ENCODE data around the gene DIPK1B. TPM values are rescaled to one million over a fixed set of nuclear protein-coding genes. Genes with fewer than 3 reads are reported as not detected.
A peak's percentile ranks its signal among the peaks of the same experiment; 100 is the strongest.

Gene DIPK1B
- total and polyA plus RNA-seq, 10 of the 15 experiments (the other 5 are each of a cell fraction or from before 2014, with no cell fraction given), result 0.08 to 0.28 (median 0.13) TPM; not detected in 3

DNA sequence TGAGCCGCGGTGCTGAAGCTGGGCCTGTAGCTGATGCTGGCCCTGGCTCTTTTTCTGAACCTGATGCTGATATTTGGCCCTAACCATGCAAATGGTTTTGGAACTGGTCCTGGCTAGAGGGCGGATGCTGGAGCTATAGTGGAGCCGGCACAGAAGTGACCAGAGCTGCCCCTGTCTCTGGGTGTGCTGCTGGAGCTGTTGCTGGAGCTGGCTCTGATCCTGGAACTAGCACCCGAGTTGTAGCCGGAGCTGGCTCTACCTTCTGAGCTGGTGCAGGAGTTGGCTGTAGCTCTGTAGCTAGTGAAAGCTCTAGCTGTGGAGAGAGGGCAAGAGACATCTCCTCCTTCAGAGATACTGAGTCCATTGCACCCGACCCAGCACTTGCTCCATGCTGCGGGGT is 17.6 kb downstream of the DIPK1B start:
- Histone ChIP-seq H3K36me3 (ENCODE audit: control insufficient read depth in 2 of 2, insufficient read depth in 2 of 2, low read length in 1 of 2) (peaks cover 4 to 8% of the 10 kb centered on the region in 2 experiments; a peak in 3 of 4 replicates), H3K4me2 (ENCODE audit: control insufficient read depth, insufficient read depth) (peak overlapping the region; percentile 48; the same call in 1 of the 2 replicates), H3K79me2 (ENCODE audit: control insufficient read depth, insufficient read depth, low read length) (peaks cover 45% of the 10 kb centered on the region), H3K9me3 (replicated peaks; ENCODE audit: control insufficient read depth, insufficient read depth, low read length) (no peaks in the 10 kb centered on the region), H2AFZ (ENCODE audit: control insufficient read depth, low read depth, low read length) (no peak overlapping the region), H4K20me1 (ENCODE audit: control insufficient read depth, insufficient read depth) (peaks cover 6% of the 10 kb centered on the region), H3K9ac (ENCODE audit: control insufficient read depth, insufficient read depth, low read length) (no peak overlapping the region), H3K27me3 (replicated peaks in 1 of 2; ENCODE audit: control insufficient read depth in 2 of 2, insufficient read depth in 2 of 2, low read length in 1 of 2) (no peaks in the 10 kb centered on the region), H3K4me1 (ENCODE audit: control insufficient read depth, insufficient read depth, low read length) (peaks cover 13% of the 10 kb centered on the region), H3K27ac (ENCODE audit: control insufficient read depth, insufficient read depth) (no peak overlapping the region), H3K4me3 (no peak overlapping the region)
- intact Hi-C loops (cut with micrococcal nuclease; ENCODE audit: unreplicated experiment) (no loop called here), in situ Hi-C loops (cut with MboI) (no loop called here)
- 96% methylated on average over 8 of the region's 8 CpGs for WGBS (ENCODE audit: insufficient coverage, insufficient replicate concordance, low lambda C conversion rate, missing lambda C conversion rate)
- ChIA-PET RAD21 (ENCODE audit: unreplicated experiment) (interaction anchor here (1.1 to 1.2 kb wide), 2 partner anchors 12 to 36 kb away, joined by 3 to 4 read pairs; no protein-coding TSS in a partner anchor), SMC1A (ENCODE audit: uncharacterized antibody, unreplicated experiment) (interaction anchor here (0.8 to 1.4 kb wide), 4 partner anchors 12 to 55 kb away, joined by 3 read pairs; no protein-coding TSS in a partner anchor), CTCF (interaction anchor here (1.1 to 2.4 kb wide), 8 partner anchors 12 to 305 kb away, joined by 3 to 10 read pairs (median 4); partner anchors contain the start of gene LCN10), POLR2A (interaction anchor here (0.6 to 3.6 kb wide), 4 partner anchors 12 to 37 kb away, joined by 3 to 15 read pairs (median 4); partner anchors contain the start of gene LCN10)
- DNase-seq (ENCODE audit: low read depth, low spot score) (no peak), FAIRE-seq (no peak), ATAC-seq (no peak)
- no TSS peak for BruUV-seq (replicated peaks)
- TF ChIP-seq POLR2A (IDR thresholded peaks at IDR 0.05; ENCODE audit: low read depth, low read length), result no peak
- no peak for TF ChIP-seq BMI1 (IDR thresholded peaks at IDR 0.05; ENCODE audit: borderline replicate concordance)
- TF ChIP-seq, protein P1, sequence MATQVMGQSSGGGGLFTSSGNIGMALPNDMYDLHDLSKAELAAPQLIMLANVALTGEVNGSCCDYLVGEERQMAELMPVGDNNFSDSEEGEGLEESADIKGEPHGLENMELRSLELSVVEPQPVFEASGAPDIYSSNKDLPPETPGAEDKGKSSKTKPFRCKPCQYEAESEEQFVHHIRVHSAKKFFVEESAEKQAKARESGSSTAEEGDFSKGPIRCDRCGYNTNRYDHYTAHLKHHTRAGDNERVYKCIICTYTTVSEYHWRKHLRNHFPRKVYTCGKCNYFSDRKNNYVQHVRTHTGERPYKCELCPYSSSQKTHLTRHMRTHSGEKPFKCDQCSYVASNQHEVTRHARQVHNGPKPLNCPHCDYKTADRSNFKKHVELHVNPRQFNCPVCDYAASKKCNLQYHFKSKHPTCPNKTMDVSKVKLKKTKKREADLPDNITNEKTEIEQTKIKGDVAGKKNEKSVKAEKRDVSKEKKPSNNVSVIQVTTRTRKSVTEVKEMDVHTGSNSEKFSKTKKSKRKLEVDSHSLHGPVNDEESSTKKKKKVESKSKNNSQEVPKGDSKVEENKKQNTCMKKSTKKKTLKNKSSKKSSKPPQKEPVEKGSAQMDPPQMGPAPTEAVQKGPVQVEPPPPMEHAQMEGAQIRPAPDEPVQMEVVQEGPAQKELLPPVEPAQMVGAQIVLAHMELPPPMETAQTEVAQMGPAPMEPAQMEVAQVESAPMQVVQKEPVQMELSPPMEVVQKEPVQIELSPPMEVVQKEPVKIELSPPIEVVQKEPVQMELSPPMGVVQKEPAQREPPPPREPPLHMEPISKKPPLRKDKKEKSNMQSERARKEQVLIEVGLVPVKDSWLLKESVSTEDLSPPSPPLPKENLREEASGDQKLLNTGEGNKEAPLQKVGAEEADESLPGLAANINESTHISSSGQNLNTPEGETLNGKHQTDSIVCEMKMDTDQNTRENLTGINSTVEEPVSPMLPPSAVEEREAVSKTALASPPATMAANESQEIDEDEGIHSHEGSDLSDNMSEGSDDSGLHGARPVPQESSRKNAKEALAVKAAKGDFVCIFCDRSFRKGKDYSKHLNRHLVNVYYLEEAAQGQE (IDR thresholded peaks at IDR 0.05; ENCODE audit: low read depth, low read length), result no peak
- TF ChIP-seq IKZF1 (conservative IDR thresholded peaks at IDR 0.05), result no peak

Data from GM12878 (cell line).